HT1080 (cell line): Measurements from ENCODE around the gene RITA1. TPM values are rescaled to one million over a fixed set of nuclear protein-coding genes. Genes with fewer than 3 reads are reported as not detected.

ENCODE experiments used
- DNase-seq: peaks from one replicate; pipeline ENCODE4 v3.0.0-alpha.2; 2015; ENCODE audit warnings: low read depth
- total RNA-seq: library from RNA; depleted of rRNA; stranded (reverse); fragments of >200 nt; shearing (Covaris generic); gene quantifications from 2 replicates; pipeline ENCODE4 v1.2.3, GENCODE V29; 2014

RITA1 gene
- total RNA-seq, 1 experiment from 2014 or later, result 58.8 TPM

DNA sequence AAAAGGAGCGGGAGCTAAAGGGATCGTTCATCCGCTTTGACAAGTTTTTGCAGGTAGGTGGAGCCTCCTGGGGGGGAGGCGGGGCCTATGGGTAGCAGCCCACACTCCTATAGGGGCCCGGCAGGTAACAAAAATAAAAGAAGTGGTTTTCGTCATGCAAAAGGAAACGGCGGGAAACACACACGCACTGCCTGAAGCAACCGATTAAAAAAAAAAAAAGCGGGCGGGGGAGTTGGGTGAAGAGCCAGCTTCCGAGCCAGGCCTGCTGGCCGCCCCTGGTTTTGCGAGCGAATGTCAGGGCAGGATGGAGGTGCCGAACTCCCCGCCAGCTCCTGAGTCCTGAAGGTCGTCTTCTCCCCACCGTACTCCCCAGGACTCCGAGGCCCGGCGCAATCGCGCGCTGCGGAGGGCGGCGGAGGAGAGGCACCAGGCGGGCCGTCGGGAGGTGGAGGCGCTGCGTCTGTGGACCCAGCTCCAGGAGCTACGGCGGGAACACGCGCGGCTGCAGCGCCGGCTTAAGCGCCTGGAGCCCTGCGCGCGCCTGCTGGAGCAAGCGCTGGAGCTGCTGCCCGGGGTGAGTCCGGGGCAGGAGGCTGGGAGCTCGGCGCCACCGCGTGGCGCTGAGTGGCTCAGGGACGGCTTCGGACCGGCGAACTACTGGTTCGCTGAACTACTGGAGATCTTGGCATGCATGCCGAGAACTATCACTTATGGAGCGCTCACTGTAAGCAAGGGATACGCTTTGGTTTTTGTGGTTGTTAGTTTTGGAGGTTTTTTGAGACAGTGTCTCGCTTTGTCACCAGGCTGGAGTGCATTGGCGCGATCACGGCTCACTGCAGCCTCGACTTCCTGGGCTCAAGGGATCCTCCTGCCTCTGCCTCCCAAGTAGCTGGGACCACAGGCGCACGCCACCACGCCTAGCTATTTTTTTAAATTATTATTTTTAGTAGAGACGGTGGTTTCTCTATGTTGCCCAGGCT lies 32.4 kb upstream of the RITA1 start:
- peak; percentile 78 for DNase-seq

- DNase-seq, result no peak
These were observed 31.1 kb upstream of the RITA1 start for GRCh38 chr12:113154351-113154973.

GRCh38 chr12:113155060-113155459 lies 30.5 kb upstream of the RITA1 start:
- DNase-seq, result no peak

- no peak for DNase-seq
These were observed 29.9 kb upstream of the RITA1 start for GRCh38 chr12:113155646-113156045.

- no peak for DNase-seq
These were observed 28.2 kb upstream of the RITA1 start for GRCh38 chr12:113157218-113157859.

GRCh38 chr12:113158439-113159203 lies 26.9 kb upstream of the RITA1 start:
- no peak for DNase-seq

DNA sequence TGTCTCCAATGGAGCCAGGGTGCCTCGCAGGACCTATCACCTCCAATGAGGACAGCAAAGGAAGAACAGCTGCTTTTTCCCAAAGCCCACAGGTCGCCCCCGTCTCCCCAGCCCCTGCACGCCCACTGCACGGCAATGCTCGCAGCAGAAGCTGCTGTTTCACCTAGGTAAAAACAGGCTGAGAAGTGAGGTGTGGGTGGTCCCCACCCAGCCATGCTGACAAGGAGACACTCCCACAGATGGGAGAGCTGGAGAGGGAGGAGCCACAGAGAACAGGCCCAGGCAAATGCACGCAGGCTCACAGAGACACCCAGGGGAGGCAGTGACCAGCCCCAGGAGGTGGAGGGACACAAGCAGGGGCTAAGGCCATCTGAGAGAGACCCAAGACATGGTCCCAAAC lies 25.6 kb upstream of the RITA1 start:
- no peak for DNase-seq

GRCh38 chr12:113161415-113162016 lies 24.0 kb upstream of the RITA1 start:
- DNase-seq, result peak; percentile 36

GRCh38 chr12:113162102-113163029 lies 23.2 kb upstream of the RITA1 start:
- peak; percentile 32 for DNase-seq

GRCh38 chr12:113163030-113163360 lies 22.5 kb upstream of the RITA1 start:
- no peak for DNase-seq

GRCh38 chr12:113164014-113164413 lies 21.5 kb upstream of the RITA1 start:
- DNase-seq, result no peak

GRCh38 chr12:113165521-113166450 lies 19.7 kb upstream of the RITA1 start:
- DNase-seq, result no peak

DNA sequence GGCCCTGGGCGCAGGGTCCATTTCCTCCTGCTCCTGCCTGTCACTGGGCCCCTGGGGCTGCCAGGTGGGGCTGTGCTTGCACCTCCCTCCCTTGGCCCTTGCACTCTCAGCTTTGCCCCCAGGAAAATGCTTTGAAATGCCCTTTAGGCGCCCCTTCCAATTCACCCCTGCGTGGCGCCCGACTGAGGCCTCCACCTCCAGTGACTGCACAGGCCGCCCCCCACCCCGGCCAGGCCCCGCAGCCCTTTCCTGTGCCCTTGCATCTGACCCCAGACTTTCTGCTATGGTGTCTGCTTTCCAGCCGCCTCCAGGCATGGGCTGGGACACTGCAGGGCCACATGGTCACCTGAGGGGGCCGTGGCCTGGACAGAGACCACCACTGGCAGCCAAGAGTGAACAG lies 17.7 kb upstream of the RITA1 start:
- no peak for DNase-seq

DNA sequence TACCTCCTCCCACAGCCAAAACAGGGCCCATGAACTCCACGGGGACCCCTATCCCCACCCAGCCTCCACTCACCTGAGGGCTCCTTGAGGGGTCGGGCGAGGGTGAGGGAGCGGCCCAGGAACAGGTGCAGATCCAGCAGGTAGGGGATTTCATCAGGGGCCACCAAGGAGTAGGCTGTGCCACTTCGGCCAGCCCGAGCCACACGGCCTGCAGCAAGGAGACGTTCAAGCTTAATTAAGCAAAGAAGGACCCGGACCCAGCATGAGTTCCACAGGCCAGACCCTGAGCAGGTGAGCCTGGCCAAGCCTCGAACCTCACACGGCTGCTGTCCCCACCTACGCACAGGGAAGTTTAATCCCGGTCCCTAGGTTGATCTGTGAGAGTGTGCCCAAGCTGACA lies 15.8 kb upstream of the RITA1 start:
- no peak for DNase-seq

DNA sequence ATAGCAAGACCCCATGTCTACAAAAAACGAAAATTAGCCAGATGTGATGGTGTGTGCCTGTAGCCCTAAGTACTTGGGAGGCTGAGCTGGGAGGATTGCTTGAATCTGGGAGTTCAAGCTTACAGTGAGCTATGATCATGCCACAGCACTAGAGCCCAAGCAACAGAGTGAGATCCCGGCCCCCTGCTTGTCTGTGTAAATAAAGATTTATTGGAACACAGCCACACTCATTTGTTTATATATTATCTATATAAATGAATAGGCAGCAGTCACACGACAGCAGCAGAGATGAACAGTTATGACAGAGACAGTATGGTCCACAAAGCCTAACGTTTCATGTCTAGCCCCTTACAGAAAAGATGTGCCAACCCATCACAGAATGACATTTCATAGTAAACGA lies 15.1 kb upstream of the RITA1 start:
- DNase-seq, result no peak

- DNase-seq, result no peak
These were observed 14.6 kb upstream of the RITA1 start for GRCh38 chr12:113170926-113171325.

DNA sequence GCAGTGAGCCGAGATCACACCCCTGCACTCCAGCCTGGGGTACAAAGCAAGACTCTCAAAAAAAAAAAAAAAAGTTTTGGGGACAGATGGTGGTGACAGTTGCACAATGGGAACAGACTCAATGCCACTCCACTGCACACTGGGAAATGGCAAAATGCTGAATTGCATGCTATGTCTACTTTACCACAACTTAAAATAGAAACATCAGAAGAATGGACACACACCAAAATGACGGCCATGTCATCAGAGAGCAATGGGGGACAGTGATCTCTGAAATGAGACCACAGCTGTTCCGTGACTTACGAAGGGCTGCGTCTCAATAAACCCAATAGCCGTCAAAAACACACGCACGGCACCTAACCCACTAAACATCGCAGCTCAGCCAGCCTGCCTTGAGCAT lies 14.0 kb upstream of the RITA1 start:
- no peak for DNase-seq

- no peak for DNase-seq
These were observed 13.3 kb upstream of the RITA1 start for GRCh38 chr12:113172185-113172584.
